ENCODE data around the gene RBM22. TPM values are rescaled to one million over a fixed set of nuclear protein-coding genes. Genes with fewer than 3 reads are reported as not detected.

RBM22 gene
- total and polyA plus RNA-seq, 2 of the 8 experiments (the other 6 are each of a cell fraction or from before 2014, with no cell fraction given): 20.8 to 33.9 TPM

- Histone ChIP-seq H3K36me3 (ENCODE audit: control insufficient read depth in 2 of 4, insufficient read depth in 4 of 4, low read length in 3 of 4) (no peaks in the 10 kb centered on the region), H2BK12ac (ENCODE audit: low read depth, low read length) (no peak overlapping the region), H2BK5ac (ENCODE audit: low read depth, low read length) (no peak overlapping the region), H2AK5ac (ENCODE audit: low read depth, low read length) (no peak overlapping the region), H2BK15ac (ENCODE audit: low read length) (no peak overlapping the region), H3K14ac (ENCODE audit: insufficient read length) (no peak overlapping the region), H3K4me1 (replicated peaks in 1 of 4; ENCODE audit: control insufficient read depth in 3 of 4, insufficient read depth in 4 of 4, low read length in 3 of 4) (peaks cover 0 to 11% (median 2%) of the 10 kb centered on the region in 4 experiments; a peak in 4 of 7 replicates), H3K23me2 (ENCODE audit: low read depth, low read length) (peaks cover 2% of the 10 kb centered on the region; the same call in 1 of the 2 replicates), H3K56ac (replicated peaks; ENCODE audit: insufficient read length, low read depth, low read length) (no peak overlapping the region), H2AFZ (ENCODE audit: low read length) (no peak overlapping the region), H3K9me3 (ENCODE audit: insufficient read depth in 2 of 2, low read depth in 1 of 2, low read length in 1 of 2) (no peaks in the 10 kb centered on the region), H3K79me2 (ENCODE audit: control insufficient read depth in 1 of 2, insufficient read depth in 2 of 2, low read length in 2 of 2) (no peaks in the 10 kb centered on the region), H4K91ac (replicated peaks; ENCODE audit: insufficient read length, low read length) (no peak overlapping the region), H3K4me2 (ENCODE audit: insufficient read depth in 1 of 2, low read depth in 2 of 2, low read length in 2 of 2) (no peak overlapping the region), H4K8ac (ENCODE audit: extremely low read depth, insufficient read depth, low read length) (no peak overlapping the region), H4K20me1 (replicated peaks in 1 of 2; ENCODE audit: control insufficient read depth in 1 of 2, insufficient read depth in 2 of 2, low read length in 2 of 2) (no peaks in the 10 kb centered on the region), H3K23ac (ENCODE audit: insufficient read length) (no peak overlapping the region), H3K79me1 (ENCODE audit: low read depth, low read length) (no peaks in the 10 kb centered on the region), H2BK20ac (ENCODE audit: low read length) (no peak overlapping the region), H3K27ac (ENCODE audit: low read depth, low read length) (no peak overlapping the region), H3K9ac (replicated peaks in 1 of 4; ENCODE audit: extremely low read depth in 1 of 4, low read depth in 3 of 4, low read length in 3 of 4) (no peak overlapping the region), H2BK120ac (replicated peaks; ENCODE audit: low read depth, low read length) (no peak overlapping the region), H3K27me3 (replicated peaks in 1 of 4; ENCODE audit: control insufficient read depth in 3 of 4, extremely low read depth in 1 of 4, insufficient read depth in 3 of 4, low read length in 3 of 4) (no peaks in the 10 kb centered on the region; a peak in 1 of 7 replicates), H3K4ac (replicated peaks; ENCODE audit: insufficient read length, low read depth, low read length) (no peak overlapping the region), H3K18ac (ENCODE audit: extremely low read depth, low read length) (no peak overlapping the region), H4K5ac (ENCODE audit: insufficient read length, low read depth, low read length) (no peak overlapping the region), H3K4me3 (ENCODE audit: extremely low read depth in 1 of 4, insufficient read depth in 2 of 4, low read depth in 3 of 4, low read length in 4 of 4) (no peak overlapping the region)
- DNase-seq (ENCODE audit: low read depth in 1 of 2, low spot score in 2 of 2): no peak
- ChIA-PET CTCF (ENCODE audit: partially characterized antibody) (interaction anchor here (0.8 to 20.1 kb wide), 20 partner anchors 9 to 208 kb away, joined by 3 to 303 read pairs (median 4); partner anchors contain the start of genes RBM22 and SYNPO), POLR2A (ENCODE audit: partially characterized antibody) (interaction anchor here (0.7 to 8.2 kb wide), 3 partner anchors 14 to 208 kb away, joined by 3 to 70 read pairs (median 4); no protein-coding TSS in a partner anchor)
- no peak for FAIRE-seq
- WGBS, 2 experiments (ENCODE audit: extremely low coverage in 1 of 2, insufficient coverage in 1 of 2, insufficient read length in 1 of 2, insufficient replicate concordance in 2 of 2, low coverage in 1 of 2, low lambda C conversion rate in 2 of 2, missing lambda C conversion rate in 1 of 2): 96% methylated on average over 4 of the region's 4 CpGs; no CpG with 5 or more reads in 1 of the 2 experiments
- TF ChIP-seq EP300 (IDR thresholded peaks at IDR 0.05; ENCODE audit: borderline replicate concordance in 1 of 2, low read depth in 2 of 2, low read length in 2 of 2) (no peak), RXRA (IDR thresholded peaks at IDR 0.05; ENCODE audit: insufficient read depth, low read depth, low read length) (no peak), YY1 (IDR thresholded peaks at IDR 0.05; ENCODE audit: low read depth, low read length) (no peak), SP1 (IDR thresholded peaks at IDR 0.05; ENCODE audit: low read depth, low read length) (no peak), SP4 (IDR thresholded peaks at IDR 0.05; ENCODE audit: low read length) (no peak), RFX5 (IDR thresholded peaks at IDR 0.05; ENCODE audit: borderline replicate concordance, low read depth, low read length) (no peak), HDAC6 (IDR thresholded peaks at IDR 0.05; ENCODE audit: low read depth, low read length) (no peak), POLR2AphosphoS5 (IDR thresholded peaks at IDR 0.05; ENCODE audit: low read depth, low read length) (no peak), KDM1A (IDR thresholded peaks at IDR 0.05; ENCODE audit: borderline replicate concordance, low read length) (no peak), NRF1 (IDR thresholded peaks at IDR 0.05; ENCODE audit: low read depth, low read length) (no peak), GABPA (IDR thresholded peaks at IDR 0.05; ENCODE audit: borderline replicate concordance, insufficient read depth, low read length) (no peak), CBX5 (IDR thresholded peaks at IDR 0.05; ENCODE audit: low read depth, low read length) (no peak), SRF (IDR thresholded peaks at IDR 0.05; ENCODE audit: low read depth, low read length) (no peak), CHD1 (IDR thresholded peaks at IDR 0.05; ENCODE audit: low read depth, low read length) (no peak), TBP (IDR thresholded peaks at IDR 0.05; ENCODE audit: low read depth, low read length) (no peak), GTF2F1 (IDR thresholded peaks at IDR 0.05; ENCODE audit: borderline replicate concordance, low read depth, low read length) (no peak)
These were observed 42.7 kb downstream of the RBM22 start for GRCh38 chr5:150658121-150658520.

All from H1 (cell line).